Nephron progenitor cell (in vitro differentiated cells): Measurements from ENCODE around the gene WNT2B.

ENCODE experiments used
- DNase-seq: peaks from one replicate; pipeline ENCODE4 v3.0.0; 2021
- H3K27ac Mint-ChIP-seq: 2 replicates; pipeline ENCODE4 v1.8.0; 2021; ENCODE audit warnings: mild to moderate bottlenecking, moderate library complexity, mixed read lengths
- H3K27me3 Mint-ChIP-seq: 2 replicates; pipeline ENCODE4 v1.8.0; 2021; ENCODE audit warnings: mild to moderate bottlenecking, low read depth, mixed read lengths; ENCODE audit not compliant: poor library complexity
- H3K36me3 Mint-ChIP-seq: 2 replicates; pipeline ENCODE4 v1.8.0; 2021; ENCODE audit warnings: low read depth, mixed read lengths
- H3K4me1 Mint-ChIP-seq: 2 replicates; pipeline ENCODE4 v1.8.0; 2021; ENCODE audit warnings: mixed read lengths
- H3K4me3 Mint-ChIP-seq: 2 replicates; pipeline ENCODE4 v1.8.0; 2021; ENCODE audit warnings: mild to moderate bottlenecking, moderate library complexity, mixed read lengths
- H3K9me3 Mint-ChIP-seq: 2 replicates; pipeline ENCODE4 v1.8.0; 2021; ENCODE audit warnings: mild to moderate bottlenecking, moderate library complexity, mixed read lengths
- TF ChIP-seq, protein P1 (sequence below): fragments of 200-600 bp; sonication (generic); IDR thresholded peaks from 2 replicates; pipeline ENCODE4 v1.5.0; 2021; ENCODE audit warnings: antibody characterized with exemption

The WNT2B gene

GRCh38 chr1:112508278-112509004 lies at the start of gene WNT2B:
Gene WNT2B, plus strand, starts transcription at chr1:112508965. Its CDS starts 298 bp downstream, at chr1:112509263.
- Mint-ChIP-seq H3K4me1 (peaks cover 22% of the 10 kb centered on the region), H3K27ac (no peak within 1 kb of the TSS), H3K4me3 (peak within 1 kb of the TSS; percentile 77), H3K27me3 (peaks cover 96% of the 10 kb centered on the region), H3K36me3 (no peaks in the 10 kb centered on the region), H3K9me3 (no peaks in the 10 kb centered on the region)
- TF ChIP-seq, protein P1, sequence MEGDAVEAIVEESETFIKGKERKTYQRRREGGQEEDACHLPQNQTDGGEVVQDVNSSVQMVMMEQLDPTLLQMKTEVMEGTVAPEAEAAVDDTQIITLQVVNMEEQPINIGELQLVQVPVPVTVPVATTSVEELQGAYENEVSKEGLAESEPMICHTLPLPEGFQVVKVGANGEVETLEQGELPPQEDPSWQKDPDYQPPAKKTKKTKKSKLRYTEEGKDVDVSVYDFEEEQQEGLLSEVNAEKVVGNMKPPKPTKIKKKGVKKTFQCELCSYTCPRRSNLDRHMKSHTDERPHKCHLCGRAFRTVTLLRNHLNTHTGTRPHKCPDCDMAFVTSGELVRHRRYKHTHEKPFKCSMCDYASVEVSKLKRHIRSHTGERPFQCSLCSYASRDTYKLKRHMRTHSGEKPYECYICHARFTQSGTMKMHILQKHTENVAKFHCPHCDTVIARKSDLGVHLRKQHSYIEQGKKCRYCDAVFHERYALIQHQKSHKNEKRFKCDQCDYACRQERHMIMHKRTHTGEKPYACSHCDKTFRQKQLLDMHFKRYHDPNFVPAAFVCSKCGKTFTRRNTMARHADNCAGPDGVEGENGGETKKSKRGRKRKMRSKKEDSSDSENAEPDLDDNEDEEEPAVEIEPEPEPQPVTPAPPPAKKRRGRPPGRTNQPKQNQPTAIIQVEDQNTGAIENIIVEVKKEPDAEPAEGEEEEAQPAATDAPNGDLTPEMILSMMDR = no peak
- DNase-seq = peak; percentile 51

- Mint-ChIP-seq H3K27ac (no peak overlapping the region), H3K36me3 (peaks cover 23% of the 10 kb centered on the region), H3K27me3 (peaks cover 9% of the 10 kb centered on the region), H3K4me1 (peaks cover 16% of the 10 kb centered on the region), H3K4me3 (no peak overlapping the region), H3K9me3 (no peaks in the 10 kb centered on the region)
- TF ChIP-seq, protein P1 = no peak
- no peak for DNase-seq
These were observed 48.1 kb upstream of the WNT2B start for GRCh38 chr1:112460615-112461014.

- Mint-ChIP-seq H3K27me3 (peaks cover 9% of the 10 kb centered on the region), H3K4me3 (no peak overlapping the region), H3K27ac (no peak overlapping the region), H3K9me3 (no peaks in the 10 kb centered on the region), H3K36me3 (peaks cover 16% of the 10 kb centered on the region), H3K4me1 (peaks cover 23% of the 10 kb centered on the region)
- TF ChIP-seq, protein P1 = no peak
- no peak for DNase-seq
These were observed 47.4 kb upstream of the WNT2B start for GRCh38 chr1:112461200-112461871.

DNA sequence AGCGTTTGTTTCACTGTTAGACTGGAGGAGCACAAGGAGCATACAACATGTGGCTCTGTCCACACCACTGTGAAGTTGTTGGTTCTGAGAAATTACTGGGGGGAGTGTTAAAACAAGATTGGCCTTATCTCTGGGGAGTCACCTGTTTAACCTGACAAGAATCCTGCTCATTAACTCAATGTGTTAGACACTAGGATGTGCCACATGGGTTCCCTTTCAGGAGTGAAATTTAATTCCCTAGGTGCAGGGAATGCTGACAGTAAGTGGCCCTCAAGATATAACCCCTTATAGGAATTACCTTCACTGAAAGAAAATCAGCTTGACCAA lies 45.8 kb upstream of the WNT2B start:
- no peak for DNase-seq
- TF ChIP-seq, protein P1 = no peak
- H3K36me3 Mint-ChIP-seq = peaks cover 4% of the 10 kb centered on the region
- H3K27ac Mint-ChIP-seq = no peak overlapping the region
- peaks cover 12% of the 10 kb centered on the region for H3K27me3 Mint-ChIP-seq
- no peaks in the 10 kb centered on the region for H3K9me3 Mint-ChIP-seq
- H3K4me3 Mint-ChIP-seq = no peak overlapping the region
- peaks cover 25% of the 10 kb centered on the region for H3K4me1 Mint-ChIP-seq

- Mint-ChIP-seq H3K27me3 (peaks cover 12% of the 10 kb centered on the region), H3K4me3 (no peak overlapping the region), H3K36me3 (peaks cover 4% of the 10 kb centered on the region), H3K27ac (no peak overlapping the region), H3K4me1 (peaks cover 25% of the 10 kb centered on the region), H3K9me3 (no peaks in the 10 kb centered on the region)
- TF ChIP-seq, protein P1 = no peak
- DNase-seq = no peak
These were observed 44.3 kb upstream of the WNT2B start for GRCh38 chr1:112464501-112464900.
